NCI-H2171 treated with DMSO at 0.1 percent for 48 hours (cell line): ENCODE results near the gene CYREN.

Experiments used
- DNase-seq: peaks from one replicate; lab custom pipeline; 2025; lab: John Stamatoyannopoulos, UW

Gene CYREN

GRCh38 chr7:135197343-135197742 is 26.8 kb upstream of the CYREN start:
- no peak for DNase-seq

- DNase-seq, result no peak
Measured at GRCh38 chr7:135195968-135196629, 25.6 kb upstream of the CYREN start.

DNA sequence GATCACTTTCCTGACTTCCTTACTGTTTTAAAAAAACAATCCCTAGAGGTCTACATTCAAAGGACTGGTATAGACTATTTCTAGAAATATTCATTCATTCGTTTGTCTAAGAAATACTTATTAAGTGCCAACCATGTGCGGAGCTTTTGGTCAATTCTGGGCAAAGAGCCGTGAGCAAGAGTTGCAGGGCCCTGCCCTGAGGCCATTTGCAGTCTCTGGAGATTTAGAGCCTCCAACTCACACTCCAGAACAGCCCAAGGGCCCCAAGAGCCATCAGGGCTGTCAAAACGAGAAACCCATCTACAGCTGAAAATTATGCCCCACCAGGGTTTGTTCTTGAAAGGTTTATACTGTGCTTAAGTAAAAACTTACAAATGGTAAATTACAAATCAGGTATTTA is 24.6 kb upstream of the CYREN start:
- DNase-seq, result no peak

- DNase-seq, result peak; percentile 27
Measured at GRCh38 chr7:135194494-135195095, 24.1 kb upstream of the CYREN start.

GRCh38 chr7:135193615-135194081 is 23.1 kb upstream of the CYREN start:
- DNase-seq, result no peak

DNA sequence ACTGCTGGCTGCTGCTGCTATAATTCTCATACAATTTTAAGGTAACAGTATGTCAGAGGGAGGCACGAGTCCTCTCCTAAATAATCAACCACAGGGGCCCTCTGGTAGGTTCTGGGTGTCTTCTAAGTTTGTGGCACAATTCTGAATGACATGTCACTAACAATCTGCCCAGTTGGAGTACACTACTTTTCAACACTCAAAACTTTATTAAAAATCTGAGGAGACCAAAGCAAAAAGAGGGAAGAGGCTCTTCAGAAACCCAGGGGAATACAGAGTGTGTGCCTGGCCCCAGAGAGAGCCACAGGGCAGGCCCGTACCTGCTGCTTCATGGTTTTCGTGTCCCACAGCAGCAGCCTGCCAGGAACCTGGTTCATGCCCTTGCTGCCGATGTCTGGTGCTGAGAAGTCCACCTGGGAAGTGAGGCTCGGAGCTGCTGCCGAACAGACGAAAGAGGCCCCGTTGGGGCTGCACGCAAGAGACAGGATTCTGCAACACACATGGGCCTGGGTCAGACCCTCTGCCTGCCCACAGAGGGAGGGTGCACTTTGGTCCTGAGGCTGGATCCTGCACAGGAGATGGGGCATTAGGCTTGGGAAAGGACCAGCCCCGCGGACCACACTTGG is 22.5 kb upstream of the CYREN start:
- DNase-seq, result no peak

- no peak for DNase-seq
Measured at GRCh38 chr7:135190703-135191102, 20.2 kb upstream of the CYREN start.

DNA sequence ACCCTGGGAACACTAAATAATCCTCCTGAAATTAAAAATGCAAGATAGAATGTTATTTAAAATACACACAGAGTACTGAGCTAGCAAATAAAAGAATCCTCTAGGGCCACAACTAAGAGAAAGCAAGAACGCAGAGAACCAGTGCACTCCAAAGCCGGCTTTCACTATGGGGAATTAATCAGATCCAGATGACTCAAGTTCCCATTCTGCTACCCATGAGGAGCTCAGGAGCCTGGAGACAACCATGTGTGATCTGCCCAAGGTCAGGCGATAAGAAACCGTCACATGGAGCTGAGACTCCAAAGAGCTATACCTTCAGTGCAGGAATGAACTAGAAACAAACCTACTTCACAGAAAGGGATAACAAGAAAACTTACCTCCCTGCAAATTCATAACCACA is 19.5 kb upstream of the CYREN start:
- no peak for DNase-seq

GRCh38 chr7:135189221-135189662 is 18.7 kb upstream of the CYREN start:
- no peak for DNase-seq

- no peak for DNase-seq
Measured at GRCh38 chr7:135188298-135188984, 17.9 kb upstream of the CYREN start.

DNA sequence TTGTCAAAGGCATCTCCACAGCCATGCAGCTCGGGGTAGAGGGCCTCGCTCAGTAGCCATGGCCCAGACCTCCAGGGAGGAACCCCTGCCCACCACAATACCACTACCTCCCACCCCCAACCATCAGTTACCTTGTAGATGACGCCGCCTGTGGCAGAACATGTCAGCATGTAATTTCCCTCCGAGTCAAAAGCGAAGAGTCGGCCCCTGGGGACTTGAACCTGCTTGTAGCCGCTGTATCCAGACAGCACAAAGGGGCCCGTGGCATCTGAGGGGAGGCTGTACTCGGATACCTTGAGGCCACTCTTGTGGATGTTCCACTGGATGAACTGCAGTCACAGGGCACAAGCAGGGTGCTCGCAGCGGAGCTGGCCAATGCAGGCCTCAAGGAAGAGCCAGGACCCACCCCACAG is 16.3 kb upstream of the CYREN start:
- DNase-seq, result no peak

GRCh38 chr7:135186261-135186540 is 15.7 kb upstream of the CYREN start:
- DNase-seq, result no peak

- no peak for DNase-seq
Measured at GRCh38 chr7:135185471-135186260, 15.2 kb upstream of the CYREN start.

DNA sequence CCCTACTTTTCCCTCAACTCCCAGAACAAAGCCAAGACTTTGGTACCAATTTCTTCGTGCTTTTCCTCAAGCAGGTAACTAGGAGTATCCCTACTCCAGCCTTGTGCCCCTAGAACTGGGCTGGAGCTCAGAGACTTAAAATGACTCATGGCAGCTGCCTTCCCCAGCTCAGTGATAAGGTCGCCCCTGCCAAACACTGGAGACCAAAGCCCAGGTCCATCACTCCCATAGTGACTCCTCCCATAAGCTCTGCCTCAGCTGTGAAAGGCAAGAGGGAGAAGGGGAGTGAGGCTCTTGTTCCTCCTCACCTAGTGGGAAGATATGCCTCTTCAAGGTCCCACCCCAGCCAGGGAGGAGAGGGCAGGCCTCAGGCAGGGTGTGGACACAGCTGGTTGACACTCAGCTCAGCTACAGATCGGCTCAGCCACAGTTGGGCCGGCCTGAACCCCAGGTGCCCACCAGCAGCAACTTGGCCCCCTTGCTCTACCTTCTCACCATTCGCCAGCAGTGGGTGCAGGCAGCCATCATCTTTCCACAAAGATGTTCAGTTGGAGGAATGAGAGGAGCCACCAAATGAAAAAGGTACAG is 13.8 kb upstream of the CYREN start:
- no peak for DNase-seq

DNA sequence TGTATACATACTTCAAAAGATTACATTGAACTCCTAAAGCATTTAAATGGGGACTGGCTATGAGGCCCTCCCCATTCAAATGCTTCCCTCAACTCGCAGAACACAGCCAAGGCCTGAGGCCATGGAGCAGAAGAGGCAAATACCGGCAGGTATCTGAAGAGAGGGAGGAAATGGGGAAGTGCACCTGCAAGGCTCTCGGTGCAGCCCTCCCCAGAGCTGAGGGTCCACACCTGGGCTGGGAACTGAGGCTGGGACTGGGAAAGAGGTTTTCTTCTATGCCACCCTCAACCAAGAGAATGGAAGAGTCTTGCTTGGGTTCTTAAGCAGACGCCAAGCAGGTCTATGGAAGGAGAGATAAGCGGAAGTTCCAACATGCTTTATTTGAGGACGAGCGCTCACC is 13.0 kb upstream of the CYREN start:
- no peak for DNase-seq

GRCh38 chr7:135181929-135182678 is 11.6 kb upstream of the CYREN start:
- DNase-seq, result no peak

- no peak for DNase-seq
Measured at GRCh38 chr7:135181261-135181928, 10.9 kb upstream of the CYREN start.

DNA sequence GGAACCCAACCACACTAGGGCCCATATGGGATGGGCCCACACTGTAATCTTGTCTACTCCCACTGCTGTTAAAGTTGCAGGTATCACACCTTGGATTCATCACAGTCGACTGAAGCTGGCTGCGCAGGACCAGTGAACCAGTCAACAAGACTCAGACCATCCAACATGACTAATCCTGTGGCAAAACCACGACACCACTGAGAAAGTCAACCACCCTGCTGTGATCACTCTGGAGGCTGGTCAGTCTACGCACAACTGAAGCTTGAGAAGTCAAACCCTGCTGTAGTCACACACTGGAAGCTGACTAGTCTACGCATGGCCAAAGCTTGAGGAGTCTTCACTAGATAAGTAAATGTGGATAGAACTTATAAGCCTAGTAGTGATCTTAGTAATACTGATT is 9.6 kb upstream of the CYREN start:
- DNase-seq, result no peak

DNA sequence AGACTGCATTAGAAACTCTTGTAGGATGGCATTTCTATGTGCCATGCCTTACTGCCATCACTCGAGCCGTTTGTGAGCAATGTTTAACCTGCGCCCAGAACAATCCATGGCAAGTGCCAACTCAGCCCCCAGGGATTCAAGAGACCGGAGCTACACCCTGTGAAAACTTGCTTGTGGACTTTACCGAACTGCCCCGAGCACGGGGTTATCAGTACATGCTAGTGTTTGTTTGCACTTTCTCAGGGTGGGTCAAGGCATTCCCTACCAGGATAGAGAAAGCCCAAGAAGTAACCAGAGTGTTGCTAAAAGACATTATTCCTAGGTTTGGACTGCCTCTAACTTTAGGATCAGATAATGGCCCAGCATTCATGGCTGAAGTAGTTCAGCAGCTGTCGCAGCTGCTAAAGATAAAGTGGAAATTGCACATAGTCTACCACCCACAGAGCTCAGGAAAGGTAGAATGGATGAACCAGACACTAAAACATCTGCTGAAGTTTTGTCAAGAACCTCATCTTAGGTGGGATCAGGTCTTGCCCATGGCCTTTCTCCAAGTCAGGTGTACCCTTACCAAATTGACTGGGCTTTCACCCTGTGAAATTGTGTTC is 8.9 kb upstream of the CYREN start:
- no peak for DNase-seq

DNA sequence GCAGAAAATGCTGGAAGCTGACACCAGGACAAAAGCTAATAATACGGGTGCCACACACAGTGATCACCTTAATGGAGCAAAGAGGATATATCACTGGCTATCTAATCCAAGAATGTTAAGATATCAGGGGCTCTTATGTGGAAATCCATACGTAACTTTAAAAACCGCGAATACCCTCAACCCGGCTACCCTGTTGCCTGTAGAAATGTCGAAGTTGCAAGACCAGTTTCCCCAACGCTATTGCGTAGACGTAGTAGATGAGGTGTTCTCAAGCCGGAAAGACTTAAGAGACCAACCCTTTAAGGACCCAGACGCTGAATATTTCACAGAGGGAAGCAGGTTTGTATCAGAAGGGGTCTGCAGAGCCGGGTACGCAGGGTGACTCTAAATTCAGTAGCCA is 7.9 kb upstream of the CYREN start:
- DNase-seq, result no peak
